NCI-H1930 (cell line): Measurements from ENCODE around the gene TWIST2.

Experiments
- DNase-seq, 2 experiments: peaks; one replicate each; lab custom pipeline; 2025; lab: John Stamatoyannopoulos, UW

TWIST2 gene

GRCh38 chr2:238956676-238957075 lies 108.8 kb downstream of the TWIST2 start:
- DNase-seq: no peak
